HepG2 (cell line): ENCODE measurements around the gene CPPED1. TPM values are rescaled to one million over a fixed set of nuclear protein-coding genes. Genes with fewer than 3 reads are reported as not detected.
A peak's percentile ranks its signal among the peaks of the same experiment; 100 is the strongest.

Source experiments
- ATAD3A ChIP-seq: sonication (generic); formaldehyde crosslinking; IDR thresholded peaks from 2 replicates; pipeline ENCODE4 v1.4.0; 2020; ENCODE audit warnings: missing genetic modification reagents
- GTF2F1 ChIP-seq: fragments of 150-350 bp; IDR thresholded peaks from 2 replicates; pipeline ENCODE4 v1.6.1; 2014; ENCODE audit warnings: low read length
- HCFC1 ChIP-seq: fragments of 150-350 bp; IDR thresholded peaks from 2 replicates; pipeline ENCODE4 v1.6.1; 2014; ENCODE audit warnings: low read depth, low read length
- HOXA9 ChIP-seq: sonication (generic); formaldehyde crosslinking; IDR thresholded peaks from 2 replicates; pipeline ENCODE4 v1.8.1; 2022; ENCODE audit warnings: missing genetic modification reagents, mild to moderate bottlenecking, moderate library complexity, borderline replicate concordance
- POLR2G ChIP-seq: fragments of 200-400 bp; formaldehyde crosslinking; IDR thresholded peaks from 2 replicates; pipeline ENCODE4 v1.6.1; 2018; ENCODE audit warnings: mild to moderate bottlenecking, low read depth, low read length, moderate library complexity
- SALL1 ChIP-seq: sonication (generic); formaldehyde crosslinking; IDR thresholded peaks from 2 replicates; pipeline ENCODE4 v1.8.0; 2022; ENCODE audit warnings: mild to moderate bottlenecking, missing genetic modification reagents
- ZNF121 ChIP-seq: sonication (generic); formaldehyde crosslinking; IDR thresholded peaks from 2 replicates; pipeline ENCODE4 v1.5.0; 2020; ENCODE audit warnings: mild to moderate bottlenecking, missing genetic modification reagents
- ZNF441 ChIP-seq: sonication (generic); formaldehyde crosslinking; IDR thresholded peaks from 2 replicates; pipeline ENCODE4 v1.7.0; 2021; ENCODE audit warnings: missing genetic modification reagents, borderline replicate concordance
- ZNF496 ChIP-seq: sonication (generic); formaldehyde crosslinking; IDR thresholded peaks from 2 replicates; pipeline ENCODE4 v1.8.1; 2023; ENCODE audit warnings: mild to moderate bottlenecking, moderate library complexity, missing genetic modification reagents; ENCODE audit not compliant: insufficient replicate concordance
- ZNF607 ChIP-seq: sonication (generic); formaldehyde crosslinking; IDR thresholded peaks from 2 replicates; pipeline ENCODE4 v1.5.1; 2020; ENCODE audit warnings: missing genetic modification reagents, mild to moderate bottlenecking, borderline replicate concordance
- ZNF746 ChIP-seq: sonication (generic); formaldehyde crosslinking; IDR thresholded peaks from 2 replicates; pipeline ENCODE4 v1.8.0; 2022; ENCODE audit warnings: mild to moderate bottlenecking, missing genetic modification reagents
- ZNF749 ChIP-seq: sonication (generic); formaldehyde crosslinking; IDR thresholded peaks from 2 replicates; pipeline ENCODE4 v1.8.0; 2022; ENCODE audit warnings: mild to moderate bottlenecking, missing genetic modification reagents, moderate library complexity, borderline replicate concordance
- ZNF776 ChIP-seq: sonication (generic); formaldehyde crosslinking; IDR thresholded peaks from 2 replicates; pipeline ENCODE4 v1.4.0; 2020; ENCODE audit warnings: mild to moderate bottlenecking, missing genetic modification reagents
- ZNF83 ChIP-seq: sonication (generic); formaldehyde crosslinking; IDR thresholded peaks from 2 replicates; pipeline ENCODE4 v1.4.0; 2020; ENCODE audit warnings: missing genetic modification reagents, mild to moderate bottlenecking, borderline replicate concordance
- polyA plus RNA-seq, 8 experiments: library from polyadenylated mRNA; depleted of rRNA in 3 of 8; stranded (reverse) in 7 of 8; unstranded in 1 of 8; fragments of >200 nt; fragmentation: Illumina TruSeq in 4 of 8; extraction: Trizol in 4 of 8; gene quantifications; 2 replicates each; pipeline versions ENCODE4 v1.2.1 to v1.2.3, GENCODE V29; 2011 to 2016; ENCODE audit warnings: low read depth in 4 of 8, missing spikeins in 1 of 8, mixed read lengths in 1 of 8; ENCODE audit not compliant: insufficient read depth in 1 of 8
- total RNA-seq, 5 experiments: library from RNA; depleted of rRNA; stranded (reverse); fragments of >200 nt; fragmentation: Illumina TruSeq; extraction: Trizol; gene quantifications; 2 replicates each; pipeline ENCODE4 v1.2.3, GENCODE V29; 2016; ENCODE audit warnings: low read depth in 1 of 5
- TF ChIP-seq, protein P1 (sequence below): sonication (generic); formaldehyde crosslinking; IDR thresholded peaks from 2 replicates; pipeline ENCODE4 v1.5.1; 2020; ENCODE audit warnings: mild to moderate bottlenecking, moderate library complexity, missing genetic modification reagents
- TF ChIP-seq, protein P2 (sequence below): sonication (generic); formaldehyde crosslinking; IDR thresholded peaks from 2 replicates; pipeline ENCODE4 v1.4.0; 2020; ENCODE audit warnings: low read depth, mild to moderate bottlenecking, missing genetic modification reagents
- TF ChIP-seq, protein P3 (sequence below): sonication (generic); formaldehyde crosslinking; IDR thresholded peaks from 2 replicates; pipeline ENCODE4 v1.4.0; 2020; ENCODE audit warnings: missing genetic modification reagents
- TF ChIP-seq, protein P4 (sequence below): sonication (generic); formaldehyde crosslinking; IDR thresholded peaks from 2 replicates; pipeline ENCODE4 v1.5.0; 2020; ENCODE audit warnings: missing genetic modification reagents
- TF ChIP-seq, protein P5 (sequence below): sonication (generic); formaldehyde crosslinking; IDR thresholded peaks from 2 replicates; pipeline ENCODE4 v1.8.1; 2023; ENCODE audit warnings: mild to moderate bottlenecking, missing genetic modification reagents, borderline replicate concordance
- TF ChIP-seq, protein P6 (sequence below): sonication (generic); formaldehyde crosslinking; IDR thresholded peaks from 2 replicates; pipeline ENCODE4 v1.4.0; 2020; ENCODE audit warnings: missing genetic modification reagents

Gene CPPED1
- total and polyA plus RNA-seq, 2 of the 13 experiments (the other 11 are each of a cell fraction or from before 2014, with no cell fraction given) = 66.6 to 71.3 TPM

DNA sequence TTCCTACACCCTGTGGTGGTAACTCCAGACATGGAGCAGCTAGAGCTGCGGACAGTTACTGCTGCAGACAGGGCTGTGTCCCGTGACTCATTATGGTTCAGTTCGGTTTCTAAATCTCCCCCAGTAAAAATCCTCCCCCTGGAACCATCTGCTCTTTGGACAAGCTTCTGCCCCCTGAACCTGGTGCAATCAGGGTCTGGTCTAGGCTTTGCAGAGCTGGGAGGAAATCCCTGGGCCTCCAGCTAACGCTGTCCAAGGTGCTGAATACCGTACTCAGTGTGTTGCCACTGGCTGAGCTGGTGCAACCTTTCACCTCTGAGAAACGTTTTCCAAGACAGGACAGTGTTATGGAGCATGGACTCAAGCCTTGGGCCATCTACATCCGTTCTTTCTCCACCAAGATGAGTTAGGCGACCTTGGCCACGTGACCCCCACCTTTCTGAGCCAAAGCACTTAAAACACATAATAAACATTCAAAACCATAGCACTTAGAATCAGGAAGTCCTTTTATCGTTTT lies 142.0 kb downstream of the CPPED1 start (continued):
- TF ChIP-seq, protein P1, sequence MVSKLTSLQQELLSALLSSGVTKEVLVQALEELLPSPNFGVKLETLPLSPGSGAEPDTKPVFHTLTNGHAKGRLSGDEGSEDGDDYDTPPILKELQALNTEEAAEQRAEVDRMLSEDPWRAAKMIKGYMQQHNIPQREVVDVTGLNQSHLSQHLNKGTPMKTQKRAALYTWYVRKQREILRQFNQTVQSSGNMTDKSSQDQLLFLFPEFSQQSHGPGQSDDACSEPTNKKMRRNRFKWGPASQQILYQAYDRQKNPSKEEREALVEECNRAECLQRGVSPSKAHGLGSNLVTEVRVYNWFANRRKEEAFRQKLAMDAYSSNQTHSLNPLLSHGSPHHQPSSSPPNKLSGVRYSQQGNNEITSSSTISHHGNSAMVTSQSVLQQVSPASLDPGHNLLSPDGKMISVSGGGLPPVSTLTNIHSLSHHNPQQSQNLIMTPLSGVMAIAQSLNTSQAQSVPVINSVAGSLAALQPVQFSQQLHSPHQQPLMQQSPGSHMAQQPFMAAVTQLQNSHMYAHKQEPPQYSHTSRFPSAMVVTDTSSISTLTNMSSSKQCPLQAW (CRISPR knock-in tag) = peak; percentile 68
- TF ChIP-seq ZNF496 (CRISPR knock-in tag) (no peak), ZNF121 (peak; percentile 14; the same call in 1 of the 2 replicates), ZNF441 (CRISPR knock-in tag) (peak; percentile 95), ZNF83 (CRISPR knock-in tag) (peak; percentile 89; the same call in 1 of the 2 replicates), GTF2F1 (no peak), HOXA9 (peak; percentile 85; the same call in 1 of the 2 replicates), SALL1 (CRISPR knock-in tag) (peak; percentile 95), ZNF749 (0 out of 2 replicates have a peak, but pooled peaks have one; percentile 39), HCFC1 (0 out of 2 replicates have a peak, but pooled peaks have one; percentile 11), ZNF746 (CRISPR knock-in tag) (peak; percentile 66; the same call in 1 of the 2 replicates), POLR2G (no peak), ZNF607 (peak; percentile 97), ATAD3A (CRISPR knock-in tag) (peak; percentile 92), ZNF776 (CRISPR knock-in tag) (no peak)
- TF ChIP-seq, protein P2, sequence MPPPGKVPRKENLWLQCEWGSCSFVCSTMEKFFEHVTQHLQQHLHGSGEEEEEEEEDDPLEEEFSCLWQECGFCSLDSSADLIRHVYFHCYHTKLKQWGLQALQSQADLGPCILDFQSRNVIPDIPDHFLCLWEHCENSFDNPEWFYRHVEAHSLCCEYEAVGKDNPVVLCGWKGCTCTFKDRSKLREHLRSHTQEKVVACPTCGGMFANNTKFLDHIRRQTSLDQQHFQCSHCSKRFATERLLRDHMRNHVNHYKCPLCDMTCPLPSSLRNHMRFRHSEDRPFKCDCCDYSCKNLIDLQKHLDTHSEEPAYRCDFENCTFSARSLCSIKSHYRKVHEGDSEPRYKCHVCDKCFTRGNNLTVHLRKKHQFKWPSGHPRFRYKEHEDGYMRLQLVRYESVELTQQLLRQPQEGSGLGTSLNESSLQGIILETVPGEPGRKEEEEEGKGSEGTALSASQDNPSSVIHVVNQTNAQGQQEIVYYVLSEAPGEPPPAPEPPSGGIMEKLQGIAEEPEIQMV (CRISPR knock-in tag) = peak; percentile 75; the same call in 1 of the 2 replicates
- TF ChIP-seq, protein P3, sequence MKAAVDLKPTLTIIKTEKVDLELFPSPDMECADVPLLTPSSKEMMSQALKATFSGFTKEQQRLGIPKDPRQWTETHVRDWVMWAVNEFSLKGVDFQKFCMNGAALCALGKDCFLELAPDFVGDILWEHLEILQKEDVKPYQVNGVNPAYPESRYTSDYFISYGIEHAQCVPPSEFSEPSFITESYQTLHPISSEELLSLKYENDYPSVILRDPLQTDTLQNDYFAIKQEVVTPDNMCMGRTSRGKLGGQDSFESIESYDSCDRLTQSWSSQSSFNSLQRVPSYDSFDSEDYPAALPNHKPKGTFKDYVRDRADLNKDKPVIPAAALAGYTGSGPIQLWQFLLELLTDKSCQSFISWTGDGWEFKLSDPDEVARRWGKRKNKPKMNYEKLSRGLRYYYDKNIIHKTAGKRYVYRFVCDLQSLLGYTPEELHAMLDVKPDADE (CRISPR knock-in tag) = peak; percentile 46; the same call in 1 of the 2 replicates
- TF ChIP-seq, protein P4, sequence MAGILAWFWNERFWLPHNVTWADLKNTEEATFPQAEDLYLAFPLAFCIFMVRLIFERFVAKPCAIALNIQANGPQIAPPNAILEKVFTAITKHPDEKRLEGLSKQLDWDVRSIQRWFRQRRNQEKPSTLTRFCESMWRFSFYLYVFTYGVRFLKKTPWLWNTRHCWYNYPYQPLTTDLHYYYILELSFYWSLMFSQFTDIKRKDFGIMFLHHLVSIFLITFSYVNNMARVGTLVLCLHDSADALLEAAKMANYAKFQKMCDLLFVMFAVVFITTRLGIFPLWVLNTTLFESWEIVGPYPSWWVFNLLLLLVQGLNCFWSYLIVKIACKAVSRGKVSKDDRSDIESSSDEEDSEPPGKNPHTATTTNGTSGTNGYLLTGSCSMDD (CRISPR knock-in tag) = no peak
- TF ChIP-seq, protein P5, sequence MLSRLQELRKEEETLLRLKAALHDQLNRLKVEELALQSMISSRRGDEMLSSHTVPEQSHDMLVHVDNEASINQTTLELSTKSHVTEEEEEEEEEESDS (CRISPR knock-in tag) = peak; percentile 86
- TF ChIP-seq, protein P6, sequence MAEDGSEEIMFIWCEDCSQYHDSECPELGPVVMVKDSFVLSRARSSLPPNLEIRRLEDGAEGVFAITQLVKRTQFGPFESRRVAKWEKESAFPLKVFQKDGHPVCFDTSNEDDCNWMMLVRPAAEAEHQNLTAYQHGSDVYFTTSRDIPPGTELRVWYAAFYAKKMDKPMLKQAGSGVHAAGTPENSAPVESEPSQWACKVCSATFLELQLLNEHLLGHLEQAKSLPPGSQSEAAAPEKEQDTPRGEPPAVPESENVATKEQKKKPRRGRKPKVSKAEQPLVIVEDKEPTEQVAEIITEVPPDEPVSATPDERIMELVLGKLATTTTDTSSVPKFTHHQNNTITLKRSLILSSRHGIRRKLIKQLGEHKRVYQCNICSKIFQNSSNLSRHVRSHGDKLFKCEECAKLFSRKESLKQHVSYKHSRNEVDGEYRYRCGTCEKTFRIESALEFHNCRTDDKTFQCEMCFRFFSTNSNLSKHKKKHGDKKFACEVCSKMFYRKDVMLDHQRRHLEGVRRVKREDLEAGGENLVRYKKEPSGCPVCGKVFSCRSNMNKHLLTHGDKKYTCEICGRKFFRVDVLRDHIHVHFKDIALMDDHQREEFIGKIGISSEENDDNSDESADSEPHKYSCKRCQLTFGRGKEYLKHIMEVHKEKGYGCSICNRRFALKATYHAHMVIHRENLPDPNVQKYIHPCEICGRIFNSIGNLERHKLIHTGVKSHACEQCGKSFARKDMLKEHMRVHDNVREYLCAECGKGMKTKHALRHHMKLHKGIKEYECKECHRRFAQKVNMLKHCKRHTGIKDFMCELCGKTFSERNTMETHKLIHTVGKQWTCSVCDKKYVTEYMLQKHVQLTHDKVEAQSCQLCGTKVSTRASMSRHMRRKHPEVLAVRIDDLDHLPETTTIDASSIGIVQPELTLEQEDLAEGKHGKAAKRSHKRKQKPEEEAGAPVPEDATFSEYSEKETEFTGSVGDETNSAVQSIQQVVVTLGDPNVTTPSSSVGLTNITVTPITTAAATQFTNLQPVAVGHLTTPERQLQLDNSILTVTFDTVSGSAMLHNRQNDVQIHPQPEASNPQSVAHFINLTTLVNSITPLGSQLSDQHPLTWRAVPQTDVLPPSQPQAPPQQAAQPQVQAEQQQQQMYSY (CRISPR knock-in tag) = no peak
